Heart left ventricle (tissue), 13 donors: ENCODE results near the gene UPP1.

Experiments
- POLR2A ChIP-seq, 2 donors: fragments of 450-650 bp; IDR thresholded peaks; one replicate each; pipeline ENCODE4 v1.6.1; 2017; ENCODE audit warnings: antibody characterized with exemption in 2 of 2, mild to moderate bottlenecking in 2 of 2, moderate library complexity in 2 of 2
- TF ChIP-seq, protein P1 (sequence below), 12 donors: fragments of 200-600 bp; sonication (generic) in 4 of 12; IDR thresholded peaks; one replicate each; pipeline versions ENCODE4 v1.5.0 to v1.8.0; 2018 to 2022; ENCODE audit warnings: antibody characterized with exemption in 12 of 12, mild to moderate bottlenecking in 5 of 12
- donor health status: ischemic (EF 13 %, LVEDD 7.1; RV severe dilation, severe dysfunction).
- donor health status: DM: no; HTN: yes; CAD: no.
- donor health status: DM: no; HTN: no; CAD: no.
- donor health status: ischemic (EF 25% LVEDD 6.9; RV normal size, moderate dysfunction).
- donor health status: ischemic (EF 25% LVEDD 5.7; RV mildly dilated, moderate dysfunction).
- donor health status: ischemic (EF 35%, LVEDD 5.7; RV mildly dilated, moderate dysfunction).
- donor health status: nonischemic (EF 11% LVEDD 7.7; RV severe dilation, severe dysfunction).
- donor health status: DM: yes; HTN: yes; CAD: no.
- donor health status: PGD.
- donor health status: ischemic (EF 29% LVEDD 5.4; RV normal size, mild dysfunction).
- donor health status: nonischemic (EF 23%, LVEDD 6.1; RV moderate dilation, normal function).

- TF ChIP-seq, protein P1, sequence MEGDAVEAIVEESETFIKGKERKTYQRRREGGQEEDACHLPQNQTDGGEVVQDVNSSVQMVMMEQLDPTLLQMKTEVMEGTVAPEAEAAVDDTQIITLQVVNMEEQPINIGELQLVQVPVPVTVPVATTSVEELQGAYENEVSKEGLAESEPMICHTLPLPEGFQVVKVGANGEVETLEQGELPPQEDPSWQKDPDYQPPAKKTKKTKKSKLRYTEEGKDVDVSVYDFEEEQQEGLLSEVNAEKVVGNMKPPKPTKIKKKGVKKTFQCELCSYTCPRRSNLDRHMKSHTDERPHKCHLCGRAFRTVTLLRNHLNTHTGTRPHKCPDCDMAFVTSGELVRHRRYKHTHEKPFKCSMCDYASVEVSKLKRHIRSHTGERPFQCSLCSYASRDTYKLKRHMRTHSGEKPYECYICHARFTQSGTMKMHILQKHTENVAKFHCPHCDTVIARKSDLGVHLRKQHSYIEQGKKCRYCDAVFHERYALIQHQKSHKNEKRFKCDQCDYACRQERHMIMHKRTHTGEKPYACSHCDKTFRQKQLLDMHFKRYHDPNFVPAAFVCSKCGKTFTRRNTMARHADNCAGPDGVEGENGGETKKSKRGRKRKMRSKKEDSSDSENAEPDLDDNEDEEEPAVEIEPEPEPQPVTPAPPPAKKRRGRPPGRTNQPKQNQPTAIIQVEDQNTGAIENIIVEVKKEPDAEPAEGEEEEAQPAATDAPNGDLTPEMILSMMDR (IDR thresholded peaks at IDR 0.05): no peak
- TF ChIP-seq POLR2A (IDR thresholded peaks at IDR 0.05): no peak
These were observed 27.0 kb downstream of the UPP1 start for GRCh38 chr7:48116043-48116442.
